K562 treated with DMSO at 1 percent for 12 hours (cell line): ENCODE data around the gene ZNF761. TPM values are rescaled to one million over a fixed set of nuclear protein-coding genes. Genes with fewer than 3 reads are reported as not detected.

ENCODE experiments used
- total RNA-seq: library from RNA; unstranded; fragments of 300-600 nt; gene quantifications from 2 replicates; pipeline ENCODE4 v1.2.3, GENCODE V29; 2022; ENCODE audit not compliant: insufficient read depth

The ZNF761 gene
- total RNA-seq = 7.2 and 11.8 TPM in 2 replicates

GRCh38 chr19:53431399-53432087, at the start of gene ZNF761:
ZNF761 (plus strand) TSS chr19:53431984; CDS start chr19:53447269, 15,285 bp downstream.

GRCh38 chr19:53394974-53395839, 36.6 kb upstream of the ZNF761 start, which contains the start of gene ZNF765:
ZNF765 (plus strand) TSS chr19:53395149; CDS start chr19:53398016, 2,867 bp downstream.

GRCh38 chr19:53467485-53468262, 35.9 kb downstream of the ZNF761 start, which contains the start of gene ZNF813:
ZNF813 (plus strand) TSS chr19:53467733; CDS start chr19:53483823, 16,090 bp downstream.

Other genes with a start within 250 kb of the ZNF761 start
- gene ZNF665, start 238.6 kb upstream of the ZNF761 start, total RNA-seq = 1.4 and 5.0 TPM in 2 replicates
- 0.24 and 2.3 TPM in 2 replicates for gene ZNF677, start 177.1 kb upstream of the ZNF761 start, total RNA-seq
- gene VN1R2, start 173.7 kb upstream of the ZNF761 start, total RNA-seq = not detected in 2 replicates
- gene VN1R4, start 164.3 kb upstream of the ZNF761 start, total RNA-seq = not detected in 2 replicates
- gene ZNF845, start 98.2 kb upstream of the ZNF761 start, total RNA-seq = 1.1 and 4.4 TPM in 2 replicates
- gene ZNF525, start 66.3 kb upstream of the ZNF761 start, total RNA-seq = 0.44 and 3.2 TPM in 2 replicates
- 3.6 and 6.8 TPM in 2 replicates for gene ZNF765, start 36.8 kb upstream of the ZNF761 start, total RNA-seq
- 1.3 and 3.0 TPM in 2 replicates for gene ZNF813, start 35.7 kb downstream of the ZNF761 start, total RNA-seq
- gene ZNF331, start 106.2 kb downstream of the ZNF761 start, total RNA-seq = 1.9 and 6.2 TPM in 2 replicates
- gene DPRX, start 200.0 kb downstream of the ZNF761 start, total RNA-seq = not detected in 2 replicates